SU-DHL-6 (cell line): Measurements from ENCODE around the gene PTPRJ.

ENCODE experiments used
- CTCF ChIP-seq: fragments of 200-600 bp; sonication (generic); IDR thresholded peaks from one replicate; pipeline ENCODE4 v1.5.1; 2017; ENCODE audit warnings: antibody characterized with exemption, mild to moderate bottlenecking, low read length, moderate library complexity; ENCODE audit not compliant: insufficient read depth, poor library complexity, severe bottlenecking
- EZH2phosphoT487 ChIP-seq: fragments of 200-600 bp; sonication (generic), shearing (Covaris generic); conservative IDR thresholded peaks from 2 replicates; pipeline ENCODE4 v1.6.1; 2018; ENCODE audit warnings: mild to moderate bottlenecking, antibody characterized with exemption, low read length, moderate library complexity, mixed read lengths

- TF ChIP-seq CTCF (no peak), EZH2phosphoT487 (no peak)
Observed at GRCh38 chr11:48182860-48183526, 202.6 kb downstream of the PTPRJ start.
